ENCODE data around the gene PLCXD3. TPM values are rescaled to one million over a fixed set of nuclear protein-coding genes. Genes with fewer than 3 reads are reported as not detected.
A peak's percentile ranks its signal among the peaks of the same experiment; 100 is the strongest.

The PLCXD3 gene, protein sequence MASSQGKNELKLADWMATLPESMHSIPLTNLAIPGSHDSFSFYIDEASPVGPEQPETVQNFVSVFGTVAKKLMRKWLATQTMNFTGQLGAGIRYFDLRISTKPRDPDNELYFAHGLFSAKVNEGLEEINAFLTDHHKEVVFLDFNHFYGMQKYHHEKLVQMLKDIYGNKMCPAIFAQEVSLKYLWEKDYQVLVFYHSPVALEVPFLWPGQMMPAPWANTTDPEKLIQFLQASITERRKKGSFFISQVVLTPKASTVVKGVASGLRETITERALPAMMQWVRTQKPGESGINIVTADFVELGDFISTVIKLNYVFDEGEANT
- 0.02 and 0.06 TPM in 2 replicates for total RNA-seq (2014; rRNA removed; shearing (Covaris generic))

GRCh38 chr5:41510176-41510831 lies at the start of gene PLCXD3:
PLCXD3 (minus strand) TSS chr5:41510601; CDS start chr5:41510526, 75 bp downstream.
- no peak for DNase-seq (ENCODE audit: low spot score)

- DNase-seq (ENCODE audit: low spot score) = no peak
These were observed 48.8 kb upstream of the PLCXD3 start for GRCh38 chr5:41559184-41559583.

DNA sequence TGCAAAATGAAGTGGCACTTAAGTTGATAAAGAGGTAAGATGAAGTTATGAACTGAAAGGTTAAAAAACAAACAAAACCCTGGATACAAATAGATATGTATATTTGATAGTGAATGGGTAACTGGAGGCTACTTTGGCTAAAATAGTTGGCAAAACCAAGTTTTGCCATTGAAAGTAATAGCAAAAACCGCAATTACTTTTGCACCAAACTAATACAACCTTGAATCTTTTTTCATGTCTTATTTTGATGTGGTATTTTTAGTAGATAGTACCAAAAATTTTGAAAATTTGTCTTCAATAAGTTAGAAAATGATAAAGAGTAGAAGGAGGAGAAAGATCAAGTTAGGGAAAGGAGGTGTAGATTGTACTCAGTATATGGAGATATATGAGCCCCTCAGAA lies 47.9 kb upstream of the PLCXD3 start:
- no peak for DNase-seq (ENCODE audit: low spot score)

DNA sequence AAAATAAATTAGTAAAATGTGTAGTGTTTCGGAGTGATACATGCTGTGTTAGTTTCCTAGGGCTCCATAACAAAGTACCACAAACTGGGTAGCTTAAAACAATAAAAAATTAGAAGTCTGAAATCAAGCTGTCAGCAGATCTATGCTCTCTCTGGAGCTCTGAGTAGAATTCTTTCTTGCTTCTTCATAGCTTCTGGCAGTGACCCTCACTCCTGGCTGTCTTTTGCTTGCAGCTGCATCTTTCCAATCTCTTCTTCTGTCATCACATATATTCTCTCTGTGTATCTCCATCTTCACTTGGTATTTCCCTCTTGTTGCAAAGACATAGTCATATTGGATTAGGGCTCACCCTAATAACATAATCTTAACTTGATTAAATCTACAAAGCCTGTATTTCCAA lies 37.6 kb upstream of the PLCXD3 start:
- no peak for DNase-seq (ENCODE audit: low spot score)

DNA sequence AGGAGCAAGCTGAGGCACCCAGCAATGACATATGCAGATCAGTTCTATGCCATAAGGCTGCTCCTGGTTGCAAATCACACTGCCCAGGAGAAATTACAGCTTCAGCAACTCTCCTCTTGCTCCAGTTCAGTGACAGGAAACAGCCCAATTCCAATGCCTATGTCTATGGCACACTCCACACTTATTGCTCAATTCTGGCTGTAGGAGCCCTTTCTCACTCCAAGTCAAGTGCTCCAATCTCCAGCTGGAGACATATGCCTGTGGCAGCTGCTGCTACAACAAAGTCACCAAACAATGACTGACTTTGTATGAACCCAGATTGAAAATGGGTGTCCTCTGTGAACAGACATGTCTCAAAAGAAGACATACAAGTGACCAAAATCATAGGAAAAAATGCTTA lies 31.8 kb upstream of the PLCXD3 start:
- no peak for DNase-seq (ENCODE audit: low spot score)

DNA sequence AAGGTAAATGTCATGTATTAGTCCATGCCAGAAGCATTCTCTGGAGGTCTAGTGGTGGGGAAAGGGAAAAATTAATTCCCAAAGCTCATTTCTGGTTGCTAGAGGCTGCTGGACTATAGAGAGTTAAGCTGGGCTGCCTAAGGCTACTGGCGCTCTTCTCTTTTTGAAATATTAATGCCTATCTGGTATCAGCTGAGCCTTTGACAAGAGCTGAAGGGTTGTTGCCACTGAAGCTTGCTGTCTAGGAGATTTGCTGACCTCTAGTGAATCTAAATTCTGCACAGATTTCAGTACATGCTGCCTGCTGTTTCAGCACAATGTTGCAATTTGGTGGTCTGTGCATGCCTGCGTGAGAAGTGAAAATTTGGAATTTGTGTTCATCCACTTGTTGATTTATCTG lies 29.1 kb upstream of the PLCXD3 start:
- no peak for DNase-seq (ENCODE audit: low spot score)

DNA sequence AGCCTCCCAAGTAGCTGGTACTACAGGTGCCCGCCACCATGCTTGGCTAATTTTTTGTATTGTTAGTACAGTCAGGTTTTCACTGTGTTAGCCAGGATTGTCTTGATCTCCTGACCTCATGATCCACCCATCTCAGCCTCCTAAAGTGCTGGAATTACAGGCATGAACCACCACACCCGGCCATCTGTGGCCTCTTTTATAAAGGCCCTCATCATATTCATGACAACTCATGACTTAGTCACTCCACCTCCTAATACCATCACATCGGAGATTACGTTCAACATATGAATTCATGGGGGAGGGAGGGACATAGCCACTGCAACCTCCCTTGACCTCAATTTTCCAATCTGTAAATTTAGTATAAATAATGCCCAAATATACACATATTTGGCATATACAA lies 27.2 kb upstream of the PLCXD3 start:
- DNase-seq (ENCODE audit: low spot score) = no peak

- no peak for DNase-seq (ENCODE audit: low spot score)
These were observed 22.1 kb upstream of the PLCXD3 start for GRCh38 chr5:41532485-41532884.

GRCh38 chr5:41527201-41527779 lies 16.9 kb upstream of the PLCXD3 start:
- DNase-seq (ENCODE audit: low spot score) = peak; percentile 90

GRCh38 chr5:41526699-41527098 lies 16.3 kb upstream of the PLCXD3 start:
- no peak for DNase-seq (ENCODE audit: low spot score)

GRCh38 chr5:41524174-41524573 lies 13.8 kb upstream of the PLCXD3 start:
- no peak for DNase-seq (ENCODE audit: low spot score)

DNA sequence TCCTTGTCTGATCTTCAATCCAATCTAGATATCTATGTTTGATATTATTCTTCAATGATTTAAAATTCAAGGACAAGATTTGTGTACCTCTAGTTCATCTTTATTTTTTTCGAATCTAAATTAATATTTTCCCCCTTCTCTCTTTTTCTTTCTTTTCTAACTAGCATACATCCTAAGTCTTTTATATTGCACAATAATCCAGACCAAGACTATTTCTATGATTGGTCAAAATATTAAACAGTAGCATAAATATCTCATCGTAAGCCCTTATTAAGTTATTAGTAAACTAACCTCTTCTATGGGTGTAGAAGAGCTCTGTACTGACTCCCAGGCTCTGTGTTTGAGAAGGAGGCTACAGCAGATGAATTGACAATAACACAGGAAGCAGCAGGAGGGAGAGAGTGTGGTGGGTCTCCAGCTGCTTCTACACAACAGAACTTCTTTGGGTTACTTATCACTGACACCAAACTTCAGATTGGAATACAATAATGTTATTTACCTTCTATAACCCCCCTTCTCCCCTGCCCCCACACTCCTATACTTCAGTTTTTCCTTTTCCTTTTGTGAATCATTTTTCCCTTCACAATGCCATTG lies 11.9 kb upstream of the PLCXD3 start:
- no peak for DNase-seq (ENCODE audit: low spot score)

DNA sequence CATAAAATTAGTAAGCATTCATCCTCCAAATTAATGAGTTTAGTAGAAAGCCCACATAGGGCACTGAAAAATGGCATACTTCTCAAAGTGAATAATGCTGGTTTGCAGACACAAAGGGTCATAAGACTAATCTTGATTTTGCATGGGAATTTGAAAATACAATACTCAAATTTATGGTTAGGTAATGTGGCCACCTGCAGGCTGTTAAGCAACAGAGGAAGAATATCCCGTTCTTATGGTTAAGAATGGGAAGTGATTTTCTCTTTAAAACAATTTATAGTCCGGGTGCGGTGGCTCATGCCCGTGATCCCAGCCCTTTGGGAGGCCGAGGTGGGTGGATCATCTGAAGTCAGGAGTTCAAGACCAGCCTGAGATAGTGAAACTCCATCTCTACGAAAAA lies 9.4 kb upstream of the PLCXD3 start:
- DNase-seq (ENCODE audit: low spot score) = no peak

DNA sequence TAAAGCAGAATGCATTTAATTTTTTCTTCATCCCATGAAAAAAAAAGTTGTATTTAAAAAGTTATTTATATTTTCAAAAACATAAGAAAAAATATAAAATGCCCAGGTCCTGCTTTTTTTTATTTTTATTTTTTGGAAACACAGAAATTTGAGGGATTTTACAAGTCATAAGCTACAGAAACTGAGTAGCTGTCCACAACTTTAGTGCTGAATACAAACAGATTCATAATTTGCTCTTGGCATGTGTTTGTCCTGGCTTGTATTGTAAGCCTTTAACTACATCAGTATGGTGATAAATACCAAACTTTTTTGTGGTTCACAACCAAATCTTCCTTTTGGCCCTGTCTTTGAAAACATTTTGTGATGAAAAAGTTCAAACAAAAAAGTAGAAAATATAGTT lies 7.5 kb upstream of the PLCXD3 start:
- no peak for DNase-seq (ENCODE audit: low spot score)

DNA sequence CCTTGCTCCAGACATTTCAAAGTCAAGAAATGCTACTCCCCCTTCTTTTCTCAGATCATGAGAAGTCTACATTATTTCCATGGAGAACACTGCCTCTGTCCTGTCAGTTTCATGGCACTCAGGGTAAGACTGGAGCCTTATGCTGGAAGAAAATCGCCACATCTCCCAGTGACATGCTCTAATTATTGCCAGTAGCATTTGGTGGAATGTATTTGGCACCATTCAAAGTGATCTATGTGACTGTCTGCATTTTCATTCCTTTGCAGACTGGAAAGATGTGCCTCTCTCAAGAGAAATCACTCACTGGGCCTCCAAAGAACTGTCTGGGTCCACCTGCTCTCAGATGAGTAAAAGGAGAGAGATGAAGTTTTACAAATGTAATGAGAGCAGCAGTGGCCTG lies 840 bp upstream of the PLCXD3 start:
- no peak for DNase-seq (ENCODE audit: low spot score)

- no peak for DNase-seq (ENCODE audit: low spot score)
These were observed 814 bp downstream of the PLCXD3 start for GRCh38 chr5:41509399-41510175.

- DNase-seq (ENCODE audit: low spot score) = no peak
These were observed 1.6 kb downstream of the PLCXD3 start for GRCh38 chr5:41508696-41509398.

- no peak for DNase-seq (ENCODE audit: low spot score)
These were observed 2.2 kb downstream of the PLCXD3 start for GRCh38 chr5:41508186-41508585.

GRCh38 chr5:41507501-41507900 lies 2.9 kb downstream of the PLCXD3 start:
- no peak for DNase-seq (ENCODE audit: low spot score)

- no peak for DNase-seq (ENCODE audit: low spot score)
These were observed 6.5 kb downstream of the PLCXD3 start for GRCh38 chr5:41503860-41504259.

GRCh38 chr5:41503310-41503709 lies 7.1 kb downstream of the PLCXD3 start:
- no peak for DNase-seq (ENCODE audit: low spot score)

Measured in H4 (cell line).